ENCODE results near the gene ABHD17B.

DNA sequence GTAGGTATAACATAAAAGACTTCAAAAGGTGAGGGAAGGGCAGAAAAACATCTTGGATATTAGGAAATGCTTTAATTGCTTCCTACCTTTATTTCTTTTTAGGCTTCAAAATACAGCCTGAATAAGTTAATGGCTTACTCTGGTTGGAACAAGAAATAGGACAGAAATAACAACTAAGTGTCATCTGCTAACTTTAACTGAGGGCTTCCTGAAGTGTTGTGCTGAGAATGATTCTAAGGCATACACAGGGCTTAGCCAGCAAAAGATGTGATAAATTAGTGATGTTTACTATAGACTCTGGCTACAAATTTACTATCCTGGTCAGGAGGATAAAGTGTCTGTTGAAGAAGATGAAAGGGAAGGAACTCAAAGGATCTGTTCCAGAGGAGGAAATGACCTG is 34.2 kb downstream of the ABHD17B start:
- no peak for TF ChIP-seq EZH2 (IDR thresholded peaks at IDR 0.05; ENCODE audit: low read length, missing control alignments)
- TF ChIP-seq, protein P1, sequence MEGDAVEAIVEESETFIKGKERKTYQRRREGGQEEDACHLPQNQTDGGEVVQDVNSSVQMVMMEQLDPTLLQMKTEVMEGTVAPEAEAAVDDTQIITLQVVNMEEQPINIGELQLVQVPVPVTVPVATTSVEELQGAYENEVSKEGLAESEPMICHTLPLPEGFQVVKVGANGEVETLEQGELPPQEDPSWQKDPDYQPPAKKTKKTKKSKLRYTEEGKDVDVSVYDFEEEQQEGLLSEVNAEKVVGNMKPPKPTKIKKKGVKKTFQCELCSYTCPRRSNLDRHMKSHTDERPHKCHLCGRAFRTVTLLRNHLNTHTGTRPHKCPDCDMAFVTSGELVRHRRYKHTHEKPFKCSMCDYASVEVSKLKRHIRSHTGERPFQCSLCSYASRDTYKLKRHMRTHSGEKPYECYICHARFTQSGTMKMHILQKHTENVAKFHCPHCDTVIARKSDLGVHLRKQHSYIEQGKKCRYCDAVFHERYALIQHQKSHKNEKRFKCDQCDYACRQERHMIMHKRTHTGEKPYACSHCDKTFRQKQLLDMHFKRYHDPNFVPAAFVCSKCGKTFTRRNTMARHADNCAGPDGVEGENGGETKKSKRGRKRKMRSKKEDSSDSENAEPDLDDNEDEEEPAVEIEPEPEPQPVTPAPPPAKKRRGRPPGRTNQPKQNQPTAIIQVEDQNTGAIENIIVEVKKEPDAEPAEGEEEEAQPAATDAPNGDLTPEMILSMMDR (conservative IDR thresholded peaks at IDR 0.05 in 1 of 2, IDR thresholded peaks at IDR 0.05 in 1 of 2; ENCODE audit: low read depth in 1 of 2, low read length in 2 of 2) = no peak

Data from fibroblast of lung (primary cell).